ENCODE measurements around the gene MTFR1L.

Gene MTFR1L

GRCh38 chr1:25878690-25879089, 58.9 kb downstream of the MTFR1L start:
- no peak for DNase-seq (ENCODE audit: low spot score)

- no peak for DNase-seq (ENCODE audit: low spot score)
Observed at GRCh38 chr1:25879675-25880074, 59.9 kb downstream of the MTFR1L start.

- no peak for DNase-seq (ENCODE audit: low spot score)
Observed at GRCh38 chr1:25880518-25880917, 60.8 kb downstream of the MTFR1L start.

- no peak for DNase-seq (ENCODE audit: low spot score)
Observed at GRCh38 chr1:25881266-25881665, 61.5 kb downstream of the MTFR1L start.
